ENCODE data around the gene TMEM126B. TPM values are rescaled to one million over a fixed set of nuclear protein-coding genes. Genes with fewer than 3 reads are reported as not detected.
A peak's percentile ranks its signal among the peaks of the same experiment; 100 is the strongest.

Gene TMEM126B
- total and polyA plus RNA-seq, 2 of the 13 experiments (the other 11 are each of a cell fraction or from before 2014, with no cell fraction given), result 33.6 to 54.8 TPM

DNA sequence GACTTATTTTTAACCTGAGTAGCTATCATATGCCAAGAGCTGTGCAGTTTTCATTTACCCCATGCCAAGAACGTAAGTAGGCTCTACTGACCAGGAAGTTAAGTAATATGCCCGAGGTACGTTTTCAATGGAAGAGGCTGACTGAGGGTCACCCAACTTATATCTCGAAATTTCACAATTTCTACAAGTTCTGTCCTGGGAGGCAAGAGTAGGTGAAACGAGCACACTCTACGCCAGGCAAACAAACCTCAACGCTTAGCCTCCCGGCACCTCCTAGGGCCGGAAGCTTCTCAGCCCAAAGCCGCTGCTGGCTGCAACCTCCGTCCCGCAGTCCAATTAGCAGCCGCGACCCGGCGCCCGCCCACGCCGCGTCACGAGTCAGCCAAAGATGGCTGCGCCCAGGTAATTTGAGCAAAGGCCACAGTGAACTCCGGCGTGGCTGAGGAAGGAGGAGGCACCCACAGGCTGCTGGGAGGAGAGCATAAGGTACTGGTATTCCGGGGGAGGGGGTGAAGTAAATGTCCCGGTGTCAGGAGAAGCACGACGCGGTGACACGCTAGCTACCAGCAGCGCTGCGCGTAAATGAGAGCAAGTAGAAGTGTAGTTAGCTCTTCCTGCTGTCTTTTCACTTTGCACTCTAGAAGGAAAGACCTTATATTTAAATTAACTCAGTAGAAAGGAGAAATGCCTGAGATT, 19.4 kb downstream of the TMEM126B start, which contains the start of gene TMEM126A (continued):
- TF ChIP-seq, protein P1, sequence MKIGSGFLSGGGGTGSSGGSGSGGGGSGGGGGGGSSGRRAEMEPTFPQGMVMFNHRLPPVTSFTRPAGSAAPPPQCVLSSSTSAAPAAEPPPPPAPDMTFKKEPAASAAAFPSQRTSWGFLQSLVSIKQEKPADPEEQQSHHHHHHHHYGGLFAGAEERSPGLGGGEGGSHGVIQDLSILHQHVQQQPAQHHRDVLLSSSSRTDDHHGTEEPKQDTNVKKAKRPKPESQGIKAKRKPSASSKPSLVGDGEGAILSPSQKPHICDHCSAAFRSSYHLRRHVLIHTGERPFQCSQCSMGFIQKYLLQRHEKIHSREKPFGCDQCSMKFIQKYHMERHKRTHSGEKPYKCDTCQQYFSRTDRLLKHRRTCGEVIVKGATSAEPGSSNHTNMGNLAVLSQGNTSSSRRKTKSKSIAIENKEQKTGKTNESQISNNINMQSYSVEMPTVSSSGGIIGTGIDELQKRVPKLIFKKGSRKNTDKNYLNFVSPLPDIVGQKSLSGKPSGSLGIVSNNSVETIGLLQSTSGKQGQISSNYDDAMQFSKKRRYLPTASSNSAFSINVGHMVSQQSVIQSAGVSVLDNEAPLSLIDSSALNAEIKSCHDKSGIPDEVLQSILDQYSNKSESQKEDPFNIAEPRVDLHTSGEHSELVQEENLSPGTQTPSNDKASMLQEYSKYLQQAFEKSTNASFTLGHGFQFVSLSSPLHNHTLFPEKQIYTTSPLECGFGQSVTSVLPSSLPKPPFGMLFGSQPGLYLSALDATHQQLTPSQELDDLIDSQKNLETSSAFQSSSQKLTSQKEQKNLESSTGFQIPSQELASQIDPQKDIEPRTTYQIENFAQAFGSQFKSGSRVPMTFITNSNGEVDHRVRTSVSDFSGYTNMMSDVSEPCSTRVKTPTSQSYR (CRISPR knock-in tag; IDR thresholded peaks at IDR 0.05; ENCODE audit: borderline replicate concordance), result no peak
- TF ChIP-seq FOXM1 (CRISPR knock-in tag; IDR thresholded peaks at IDR 0.05) (no peak), ESRRA (CRISPR knock-in tag; IDR thresholded peaks at IDR 0.05; ENCODE audit: low read depth) (no peak), ZNF296 (CRISPR knock-in tag; conservative IDR thresholded peaks at IDR 0.05) (no peak), HDAC1 (CRISPR knock-in tag; IDR thresholded peaks at IDR 0.05) (peak; percentile 91), ZNF570 (CRISPR knock-in tag; IDR thresholded peaks at IDR 0.05; ENCODE audit: borderline replicate concordance) (no peak), ZNF549 (CRISPR knock-in tag; IDR thresholded peaks at IDR 0.05) (no peak), ETV5 (CRISPR knock-in tag; IDR thresholded peaks at IDR 0.05; ENCODE audit: borderline replicate concordance) (peak; percentile 88), SETDB1 (CRISPR knock-in tag; IDR thresholded peaks at IDR 0.05; ENCODE audit: borderline replicate concordance) (no peak), ZFP82 (CRISPR knock-in tag; IDR thresholded peaks at IDR 0.05; ENCODE audit: borderline replicate concordance) (no peak), NFRKB (IDR thresholded peaks at IDR 0.05) (no peak), ZNF7 (CRISPR knock-in tag; IDR thresholded peaks at IDR 0.05) (no peak), KDM1A (CRISPR knock-in tag; IDR thresholded peaks at IDR 0.05) (no peak), KDM4B (CRISPR knock-in tag; IDR thresholded peaks at IDR 0.05) (peak; percentile 66; the same call in 1 of the 2 replicates), ASH2L (IDR thresholded peaks at IDR 0.05; ENCODE audit: insufficient read length, low read depth, low read length) (peak; percentile 89), ZNF230 (CRISPR knock-in tag; IDR thresholded peaks at IDR 0.05) (no peak), FLYWCH1 (CRISPR knock-in tag; IDR thresholded peaks at IDR 0.05) (peak; percentile 47; the same call in 1 of the 2 replicates), MIER2 (CRISPR knock-in tag; IDR thresholded peaks at IDR 0.05) (no peak)
- TF ChIP-seq, protein P2, sequence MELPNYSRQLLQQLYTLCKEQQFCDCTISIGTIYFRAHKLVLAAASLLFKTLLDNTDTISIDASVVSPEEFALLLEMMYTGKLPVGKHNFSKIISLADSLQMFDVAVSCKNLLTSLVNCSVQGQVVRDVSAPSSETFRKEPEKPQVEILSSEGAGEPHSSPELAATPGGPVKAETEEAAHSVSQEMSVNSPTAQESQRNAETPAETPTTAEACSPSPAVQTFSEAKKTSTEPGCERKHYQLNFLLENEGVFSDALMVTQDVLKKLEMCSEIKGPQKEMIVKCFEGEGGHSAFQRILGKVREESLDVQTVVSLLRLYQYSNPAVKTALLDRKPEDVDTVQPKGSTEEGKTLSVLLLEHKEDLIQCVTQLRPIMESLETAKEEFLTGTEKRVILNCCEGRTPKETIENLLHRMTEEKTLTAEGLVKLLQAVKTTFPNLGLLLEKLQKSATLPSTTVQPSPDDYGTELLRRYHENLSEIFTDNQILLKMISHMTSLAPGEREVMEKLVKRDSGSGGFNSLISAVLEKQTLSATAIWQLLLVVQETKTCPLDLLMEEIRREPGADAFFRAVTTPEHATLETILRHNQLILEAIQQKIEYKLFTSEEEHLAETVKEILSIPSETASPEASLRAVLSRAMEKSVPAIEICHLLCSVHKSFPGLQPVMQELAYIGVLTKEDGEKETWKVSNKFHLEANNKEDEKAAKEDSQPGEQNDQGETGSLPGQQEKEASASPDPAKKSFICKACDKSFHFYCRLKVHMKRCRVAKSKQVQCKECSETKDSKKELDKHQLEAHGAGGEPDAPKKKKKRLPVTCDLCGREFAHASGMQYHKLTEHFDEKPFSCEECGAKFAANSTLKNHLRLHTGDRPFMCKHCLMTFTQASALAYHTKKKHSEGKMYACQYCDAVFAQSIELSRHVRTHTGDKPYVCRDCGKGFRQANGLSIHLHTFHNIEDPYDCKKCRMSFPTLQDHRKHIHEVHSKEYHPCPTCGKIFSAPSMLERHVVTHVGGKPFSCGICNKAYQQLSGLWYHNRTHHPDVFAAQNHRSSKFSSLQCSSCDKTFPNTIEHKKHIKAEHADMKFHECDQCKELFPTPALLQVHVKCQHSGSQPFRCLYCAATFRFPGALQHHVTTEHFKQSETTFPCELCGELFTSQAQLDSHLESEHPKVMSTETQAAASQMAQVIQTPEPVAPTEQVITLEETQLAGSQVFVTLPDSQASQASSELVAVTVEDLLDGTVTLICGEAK (IDR thresholded peaks at IDR 0.05), result no peak
- TF ChIP-seq, protein P2 (CRISPR knock-in tag; IDR thresholded peaks at IDR 0.05), result peak; percentile 60; the same call in 1 of the 2 replicates
